Measurements from ENCODE around the gene NR3C1.

NR3C1 gene

DNA sequence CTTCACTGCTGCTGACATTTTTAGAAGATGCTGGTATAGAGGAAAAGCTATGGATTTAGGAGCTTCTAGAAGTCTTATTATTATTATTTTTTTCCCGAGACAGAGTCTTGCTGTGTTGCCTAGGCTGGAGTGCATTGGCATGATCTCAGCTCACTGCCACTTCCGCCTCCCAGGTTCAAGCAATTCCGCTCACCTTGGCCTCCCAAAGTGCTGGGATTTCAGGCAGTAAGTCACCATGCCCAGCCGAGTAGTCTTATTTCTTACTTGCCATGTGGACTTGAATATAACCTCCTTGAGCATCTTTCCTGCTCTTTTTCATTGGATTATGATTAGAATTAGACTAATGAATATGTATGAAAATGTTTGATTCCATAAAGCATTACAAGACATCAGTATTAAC is 119.5 kb downstream of the NR3C1 start:
- TF ChIP-seq PPARA (CRISPR knock-in tag; IDR thresholded peaks at IDR 0.05; ENCODE audit: borderline replicate concordance) (no peak), ISL1 (CRISPR knock-in tag; IDR thresholded peaks at IDR 0.05) (no peak), ZNF565 (CRISPR knock-in tag; conservative IDR thresholded peaks at IDR 0.05; ENCODE audit: low read depth) (no peak), ZNF8 (CRISPR knock-in tag; IDR thresholded peaks at IDR 0.05) (no peak), CSDC2 (CRISPR knock-in tag; IDR thresholded peaks at IDR 0.05) (no peak), GLIS3 (CRISPR knock-in tag; IDR thresholded peaks at IDR 0.05) (no peak), ARNTL (CRISPR knock-in tag; IDR thresholded peaks at IDR 0.05; ENCODE audit: borderline replicate concordance, low read depth) (no peak), ZC3H10 (CRISPR knock-in tag; IDR thresholded peaks at IDR 0.05) (no peak), OSR1 (CRISPR knock-in tag; IDR thresholded peaks at IDR 0.05) (no peak), TSHZ2 (CRISPR knock-in tag; IDR thresholded peaks at IDR 0.05) (no peak)
- no peak for ATAC-seq

DNA sequence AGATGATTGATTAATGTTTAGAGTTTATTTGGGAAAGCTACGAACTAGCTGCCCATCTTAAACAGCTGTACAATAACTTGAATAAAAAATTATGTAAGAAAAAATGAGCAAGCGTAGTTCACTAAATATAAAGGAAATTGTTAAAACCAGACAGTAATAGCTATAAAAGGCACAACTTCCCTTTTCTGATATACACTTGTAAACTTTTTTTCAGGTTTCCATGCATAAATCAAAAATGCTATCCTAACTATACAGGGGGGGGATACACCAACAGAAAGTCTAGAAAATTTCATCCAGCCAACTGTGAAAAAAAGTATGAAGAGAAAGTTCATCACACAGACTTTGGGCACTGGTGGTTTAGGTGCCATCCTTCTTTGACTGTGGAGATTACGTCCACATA is 122.3 kb downstream of the NR3C1 start:
- TF ChIP-seq PATZ1 (CRISPR knock-in tag; IDR thresholded peaks at IDR 0.05; ENCODE audit: borderline replicate concordance) = no peak
- TF ChIP-seq ZFP3 (CRISPR knock-in tag; IDR thresholded peaks at IDR 0.05) = no peak
- TF ChIP-seq RARB (CRISPR knock-in tag; IDR thresholded peaks at IDR 0.05) = no peak
- no peak for TF ChIP-seq ZC3H10 (CRISPR knock-in tag; IDR thresholded peaks at IDR 0.05)
- no peak for TF ChIP-seq ZNF70 (CRISPR knock-in tag; IDR thresholded peaks at IDR 0.05)
- TF ChIP-seq ZFP30 (CRISPR knock-in tag; IDR thresholded peaks at IDR 0.05) = no peak
- TF ChIP-seq ZNF8 (CRISPR knock-in tag; IDR thresholded peaks at IDR 0.05) = no peak
- TF ChIP-seq ISL1 (CRISPR knock-in tag; IDR thresholded peaks at IDR 0.05) = no peak
- TF ChIP-seq CSRNP3 (CRISPR knock-in tag; IDR thresholded peaks at IDR 0.05) = no peak
- no peak for TF ChIP-seq BACH2 (CRISPR knock-in tag; IDR thresholded peaks at IDR 0.05; ENCODE audit: borderline replicate concordance)
- no peak for TF ChIP-seq ARNTL (CRISPR knock-in tag; IDR thresholded peaks at IDR 0.05; ENCODE audit: borderline replicate concordance, low read depth)
- no peak for TF ChIP-seq SNAI2 (CRISPR knock-in tag; IDR thresholded peaks at IDR 0.05)
- no peak for TF ChIP-seq ESRRG (CRISPR knock-in tag; IDR thresholded peaks at IDR 0.05)
- no peak for TF ChIP-seq TCF4 (CRISPR knock-in tag; IDR thresholded peaks at IDR 0.05; ENCODE audit: borderline replicate concordance)
- no peak for TF ChIP-seq GLIS3 (CRISPR knock-in tag; IDR thresholded peaks at IDR 0.05)
- TF ChIP-seq, protein P1, sequence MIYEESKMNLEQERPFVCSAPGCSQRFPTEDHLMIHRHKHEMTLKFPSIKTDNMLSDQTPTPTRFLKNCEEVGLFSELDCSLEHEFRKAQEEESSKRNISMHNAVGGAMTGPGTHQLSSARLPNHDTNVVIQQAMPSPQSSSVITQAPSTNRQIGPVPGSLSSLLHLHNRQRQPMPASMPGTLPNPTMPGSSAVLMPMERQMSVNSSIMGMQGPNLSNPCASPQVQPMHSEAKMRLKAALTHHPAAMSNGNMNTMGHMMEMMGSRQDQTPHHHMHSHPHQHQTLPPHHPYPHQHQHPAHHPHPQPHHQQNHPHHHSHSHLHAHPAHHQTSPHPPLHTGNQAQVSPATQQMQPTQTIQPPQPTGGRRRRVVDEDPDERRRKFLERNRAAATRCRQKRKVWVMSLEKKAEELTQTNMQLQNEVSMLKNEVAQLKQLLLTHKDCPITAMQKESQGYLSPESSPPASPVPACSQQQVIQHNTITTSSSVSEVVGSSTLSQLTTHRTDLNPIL (CRISPR knock-in tag; IDR thresholded peaks at IDR 0.05; ENCODE audit: low read depth) = no peak
- TF ChIP-seq TOX (CRISPR knock-in tag; IDR thresholded peaks at IDR 0.05; ENCODE audit: borderline replicate concordance) = no peak
- ATAC-seq = no peak

GRCh38 chr5:143279698-143280097 is 123.8 kb downstream of the NR3C1 start:
- no peak for TF ChIP-seq SNAI2 (CRISPR knock-in tag; IDR thresholded peaks at IDR 0.05)

GRCh38 chr5:143277536-143277935 is 126.0 kb downstream of the NR3C1 start:
- no peak for ATAC-seq

More at GRCh38 chr5:143279698-143280097, 123.8 kb downstream of the NR3C1 start:
- no peak for ATAC-seq

More at GRCh38 chr5:143277536-143277935, 126.0 kb downstream of the NR3C1 start:
- TF ChIP-seq OSR1 (CRISPR knock-in tag; IDR thresholded peaks at IDR 0.05) (no peak), CSDC2 (CRISPR knock-in tag; IDR thresholded peaks at IDR 0.05) (no peak), RARB (CRISPR knock-in tag; IDR thresholded peaks at IDR 0.05) (no peak), PATZ1 (CRISPR knock-in tag; IDR thresholded peaks at IDR 0.05; ENCODE audit: borderline replicate concordance) (no peak), ESRRG (CRISPR knock-in tag; IDR thresholded peaks at IDR 0.05) (no peak), TSHZ2 (CRISPR knock-in tag; IDR thresholded peaks at IDR 0.05) (no peak), ZFP3 (CRISPR knock-in tag; IDR thresholded peaks at IDR 0.05) (no peak), SNAI2 (CRISPR knock-in tag; IDR thresholded peaks at IDR 0.05) (no peak), ZNF565 (CRISPR knock-in tag; conservative IDR thresholded peaks at IDR 0.05; ENCODE audit: low read depth) (no peak), GLIS3 (CRISPR knock-in tag; IDR thresholded peaks at IDR 0.05) (no peak), ARNTL (CRISPR knock-in tag; IDR thresholded peaks at IDR 0.05; ENCODE audit: borderline replicate concordance, low read depth) (no peak)

Data from SK-N-SH treated with all-trans-retinoic acid at 6 μM for 48 hours (cell line).